ENCODE results near the gene RORB.
"Not testable (repeated sequence)": the region's sequence is repeated elsewhere in the genome, so short reads cannot be mapped to it uniquely, and the experiment has no call there.

DNA sequence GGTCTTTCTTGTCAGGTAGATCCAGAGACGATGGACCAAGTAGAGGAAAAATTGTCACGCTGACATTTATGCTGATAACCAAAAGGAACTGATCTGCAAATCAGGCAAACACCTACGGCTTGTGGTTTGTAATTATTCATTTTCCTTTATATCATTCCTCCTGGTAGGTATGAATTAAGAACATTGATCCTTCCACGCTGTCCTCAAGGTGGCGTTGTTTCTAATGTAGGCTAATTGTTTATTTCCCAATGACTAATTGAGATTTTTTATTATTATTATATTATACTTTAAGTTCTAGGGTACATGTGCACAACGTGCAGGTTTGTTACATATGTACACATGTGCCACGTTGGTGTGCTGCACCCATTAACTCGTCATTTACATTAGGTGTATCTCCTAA lies 33.3 kb downstream of the RORB start:
- not testable (repeated sequence) for TF ChIP-seq EZH2 (optimal IDR thresholded peaks at IDR 0.05; ENCODE audit: low read depth, low read length); CTCF (IDR thresholded peaks at IDR 0.05; ENCODE audit: low read length)

Data from MM.1S (cell line).